Gastroesophageal sphincter (tissue), 4 donors: ENCODE measurements around the gene NUDT16L1. TPM values are rescaled to one million over a fixed set of nuclear protein-coding genes. Genes with fewer than 3 reads are reported as not detected.

Source experiments
- ATAC-seq: fragments of 150-250 bp; one replicate; pipeline ENCODE4 v1.9.1; 2016; ENCODE audit warnings: mild to moderate bottlenecking, moderate library complexity
- H3K27ac ChIP-seq, 4 donors: fragments of 200-600 bp; sonication (generic) in 3 of 4; 1 replicate in 3 of 4; 2 replicates in 1 of 4; pipeline ENCODE4 v1.5.1; 2016 to 2019
- H3K27me3 ChIP-seq: fragments of 200-600 bp; sonication (generic); one replicate; pipeline ENCODE4 v1.5.1; 2019
- H3K36me3 ChIP-seq, 2 donors: fragments of 200-600 bp; sonication (generic); one replicate each; pipeline ENCODE4 v1.5.1; 2019; ENCODE audit warnings: control low read depth in 1 of 2
- H3K4me1 ChIP-seq, 3 donors: fragments of 200-600 bp; sonication (generic); 1 replicate in 2 of 3; 2 replicates in 1 of 3; pipeline ENCODE4 v1.5.1; 2016 to 2019; ENCODE audit warnings: control low read depth in 2 of 3
- H3K4me3 ChIP-seq, 2 donors: fragments of 200-600 bp; sonication (generic); one replicate each; pipeline ENCODE4 v1.5.1; 2019; ENCODE audit warnings: mild to moderate bottlenecking in 1 of 2, moderate library complexity in 1 of 2
- H3K9me3 ChIP-seq, 3 donors: fragments of 200-600 bp; sonication (generic); one replicate each; pipeline ENCODE4 v1.5.1; 2017 to 2019; ENCODE audit warnings: control low read depth in 2 of 3
- EP300 ChIP-seq: sonication (generic); formaldehyde crosslinking; IDR thresholded peaks from one replicate; pipeline ENCODE4 v1.6.1; 2017; ENCODE audit warnings: antibody characterized with exemption, mild to moderate bottlenecking
- POLR2A ChIP-seq, 2 donors: fragments of 450-650 bp; IDR thresholded peaks; one replicate each; pipeline ENCODE4 v1.6.1; 2017; ENCODE audit warnings: antibody characterized with exemption in 2 of 2, mild to moderate bottlenecking in 2 of 2, moderate library complexity in 1 of 2
- POLR2AphosphoS5 ChIP-seq: sonication (generic); formaldehyde crosslinking; IDR thresholded peaks from one replicate; pipeline ENCODE4 v1.6.1; 2017; ENCODE audit warnings: antibody characterized with exemption
- WGBS, 2 donors: methylation state at CpG; one replicate each; pipeline ENCODE4 v1.1.5; 2018; ENCODE audit warnings: low coverage in 1 of 2; 5-methylcytosine and 5-hydroxymethylcytosine counted together
- total RNA-seq, 4 donors: library from RNA; depleted of rRNA; stranded (reverse); fragments of >200 nt; gene quantifications; one replicate each; pipeline ENCODE4 v1.1.0, GENCODE V29; 2016
- TF ChIP-seq, protein P1 (sequence below), 4 experiments: fragments of 200-600 bp in 2 of 4; fragments of 450-650 bp in 2 of 4; sonication (generic) in 1 of 4; IDR thresholded peaks; one replicate each; pipeline ENCODE4 v1.5.1; 2017 to 2019; ENCODE audit warnings: antibody characterized with exemption in 4 of 4, mild to moderate bottlenecking in 2 of 4, moderate library complexity in 2 of 4

NUDT16L1 gene
- total RNA-seq, 4 donors from 2014 or later = 14.8 to 26.3 (median 21.4) TPM

DNA sequence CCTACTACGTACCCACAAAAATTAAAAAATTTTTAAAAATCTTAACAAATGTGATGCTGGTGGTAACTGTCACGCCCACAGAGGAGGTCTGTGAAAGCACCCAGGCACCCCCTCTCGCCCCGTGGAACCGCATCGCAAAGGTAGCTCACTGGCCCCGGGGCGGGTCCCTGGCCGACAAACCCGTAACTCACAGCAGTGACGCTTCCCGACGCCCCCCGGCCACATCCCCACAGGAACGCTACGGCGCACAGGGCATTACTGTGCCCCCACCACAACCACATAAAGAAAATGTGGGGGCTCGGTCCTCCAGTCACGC, 40.3 kb downstream of the NUDT16L1 start:
- WGBS, 2 donors = 0% methylated on average over 2 to 5 of the region's 19 CpGs
- peak; percentile 1 for ATAC-seq
- Histone ChIP-seq H3K36me3 (peaks cover 0 to 32% of the 10 kb centered on the region in 2 donors), H3K9me3 (no peaks in the 10 kb centered on the region), H3K4me1 (peaks cover 0 to 31% (median 5%) of the 10 kb centered on the region in 3 donors), H3K27ac (peak overlapping the region; percentile 20 to 94 (median 88)), H3K27me3 (no peaks in the 10 kb centered on the region), H3K4me3 (peak overlapping the region; percentile 61 to 95)
- TF ChIP-seq, protein P1, sequence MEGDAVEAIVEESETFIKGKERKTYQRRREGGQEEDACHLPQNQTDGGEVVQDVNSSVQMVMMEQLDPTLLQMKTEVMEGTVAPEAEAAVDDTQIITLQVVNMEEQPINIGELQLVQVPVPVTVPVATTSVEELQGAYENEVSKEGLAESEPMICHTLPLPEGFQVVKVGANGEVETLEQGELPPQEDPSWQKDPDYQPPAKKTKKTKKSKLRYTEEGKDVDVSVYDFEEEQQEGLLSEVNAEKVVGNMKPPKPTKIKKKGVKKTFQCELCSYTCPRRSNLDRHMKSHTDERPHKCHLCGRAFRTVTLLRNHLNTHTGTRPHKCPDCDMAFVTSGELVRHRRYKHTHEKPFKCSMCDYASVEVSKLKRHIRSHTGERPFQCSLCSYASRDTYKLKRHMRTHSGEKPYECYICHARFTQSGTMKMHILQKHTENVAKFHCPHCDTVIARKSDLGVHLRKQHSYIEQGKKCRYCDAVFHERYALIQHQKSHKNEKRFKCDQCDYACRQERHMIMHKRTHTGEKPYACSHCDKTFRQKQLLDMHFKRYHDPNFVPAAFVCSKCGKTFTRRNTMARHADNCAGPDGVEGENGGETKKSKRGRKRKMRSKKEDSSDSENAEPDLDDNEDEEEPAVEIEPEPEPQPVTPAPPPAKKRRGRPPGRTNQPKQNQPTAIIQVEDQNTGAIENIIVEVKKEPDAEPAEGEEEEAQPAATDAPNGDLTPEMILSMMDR (IDR thresholded peaks at IDR 0.05) = no peak
- TF ChIP-seq POLR2A (IDR thresholded peaks at IDR 0.05) (no peak), EP300 (no peak), POLR2AphosphoS5 (no peak)

DNA sequence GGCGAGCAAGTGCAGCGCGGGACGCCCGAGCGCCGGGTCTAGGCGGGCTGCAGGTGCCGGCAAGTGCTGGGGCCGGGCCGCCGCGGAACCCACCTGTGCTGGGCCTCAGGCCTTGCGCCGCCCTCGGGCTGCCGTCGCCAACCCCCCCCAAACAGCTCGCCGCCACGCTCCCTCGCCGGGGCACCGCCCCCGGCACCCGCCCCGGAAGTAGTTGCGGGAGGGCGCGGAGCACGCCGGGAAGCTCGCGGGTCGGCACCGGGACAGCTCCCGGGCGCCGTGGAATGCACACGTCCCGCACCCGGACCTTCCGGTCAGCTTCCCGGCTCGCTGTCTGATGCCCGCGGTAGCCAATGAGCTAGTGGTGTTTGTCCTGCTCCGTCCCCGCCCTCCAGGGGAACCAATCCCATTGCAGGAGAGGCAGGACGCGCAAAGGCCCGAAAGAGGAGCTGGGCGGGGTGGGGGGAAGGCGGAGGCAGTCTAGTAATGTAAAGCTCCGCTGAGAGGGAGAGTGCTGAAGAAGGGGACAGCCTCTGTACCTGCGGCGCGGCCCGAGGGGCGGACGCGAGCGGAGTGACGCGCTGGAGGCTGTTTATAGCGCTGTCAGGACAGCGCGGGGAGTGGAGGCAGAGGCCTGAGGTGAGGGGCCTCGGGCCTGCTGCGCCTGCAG, 40.8 kb downstream of the NUDT16L1 start, which contains the start of the genes ANKS3 and DNAAF8:
Gene ANKS3, minus strand, starts transcription at position 209 of the 667 bp plus-strand sequence. CDS start 4,122 bp downstream, outside the sequence.
Gene DNAAF8, plus strand, starts transcription at position 475 of the 667 bp plus-strand sequence. CDS start 1,978 bp downstream, outside the sequence.
- peak within 1 kb of the TSS; percentile 61 to 95 for H3K4me3 ChIP-seq
- peaks cover 0 to 27% of the 10 kb centered on the region in 2 donors for H3K36me3 ChIP-seq
- no peaks in the 10 kb centered on the region for H3K9me3 ChIP-seq
- peak; percentile 99 for ATAC-seq
- WGBS, 2 donors = 0 to 1% methylated on average over 5 to 37 of the region's 70 CpGs
- TF ChIP-seq, protein P1 (IDR thresholded peaks at IDR 0.05) = peak in 1 of 4 experiments; percentile 3
- peak; percentile 68 for TF ChIP-seq POLR2AphosphoS5
- TF ChIP-seq POLR2A (IDR thresholded peaks at IDR 0.05) = peak; percentile 21 to 30
- no peak for TF ChIP-seq EP300
- peak within 1 kb of the TSS; percentile 40 to 94 (median 88) for H3K27ac ChIP-seq
- peaks cover 0 to 31% (median 5%) of the 10 kb centered on the region in 3 donors for H3K4me1 ChIP-seq
- no peaks in the 10 kb centered on the region for H3K27me3 ChIP-seq

- Histone ChIP-seq H3K4me3 (peak overlapping the region; percentile 61 to 95), H3K27me3 (no peaks in the 10 kb centered on the region), H3K36me3 (peaks cover 0 to 20% of the 10 kb centered on the region in 2 donors), H3K4me1 (peaks cover 0 to 31% (median 5%) of the 10 kb centered on the region in 3 donors), H3K27ac (peak overlapping the region; percentile 40 to 94 (median 88)), H3K9me3 (no peaks in the 10 kb centered on the region)
- no peak for TF ChIP-seq POLR2A (IDR thresholded peaks at IDR 0.05)
- TF ChIP-seq, protein P1 (IDR thresholded peaks at IDR 0.05) = no peak
- TF ChIP-seq POLR2AphosphoS5 = no peak
- no peak for TF ChIP-seq EP300
- 2 to 4% methylated on average over 7 to 17 of the region's 38 CpGs for WGBS, 2 donors
- peak; percentile 76 for ATAC-seq
Observed at GRCh38 chr16:4734730-4735535, 41.6 kb downstream of the NUDT16L1 start.

DNA sequence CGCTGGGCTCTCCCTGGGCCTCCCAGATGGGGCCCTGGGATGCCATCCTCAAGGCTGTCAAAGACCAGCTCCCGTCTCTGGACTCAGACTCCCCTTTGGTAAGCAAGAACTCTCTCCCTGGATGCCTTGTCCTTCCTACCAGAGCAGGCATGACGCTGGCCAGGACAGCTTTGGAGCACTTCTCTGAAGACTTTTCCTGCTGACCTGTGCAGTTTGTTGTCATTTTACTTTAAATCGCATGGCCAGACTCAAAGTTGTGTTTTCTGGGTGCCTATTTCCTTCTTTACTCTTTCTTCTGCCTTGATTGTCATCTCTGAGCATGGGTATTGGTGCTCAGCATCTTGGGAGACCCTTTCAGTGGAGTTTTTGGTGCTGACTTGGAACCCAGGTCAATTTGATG, 43.2 kb downstream of the NUDT16L1 start:
- Histone ChIP-seq H3K4me3 (no peak overlapping the region), H3K4me1 (peaks cover 0 to 31% (median 5%) of the 10 kb centered on the region in 3 donors), H3K36me3 (peaks cover 0 to 4% of the 10 kb centered on the region in 2 donors), H3K27ac (no peak overlapping the region), H3K27me3 (no peaks in the 10 kb centered on the region), H3K9me3 (no peaks in the 10 kb centered on the region)
- no peak for ATAC-seq
- TF ChIP-seq, protein P1 (IDR thresholded peaks at IDR 0.05) = no peak
- TF ChIP-seq POLR2A (IDR thresholded peaks at IDR 0.05) (no peak), EP300 (no peak), POLR2AphosphoS5 (no peak)
- 29 to 81% methylated on average over 1 to 4 of the region's 4 CpGs for WGBS, 2 donors
